Parathyroid adenoma (tissue), 2 donors: Measurements from ENCODE around the gene TMEM130.
"Not testable (repeated sequence)": the region's sequence is repeated elsewhere in the genome, so short reads cannot be mapped to it uniquely, and the experiment has no call there.

Experiments
- H2AFZ ChIP-seq: fragments of 300-600 bp; sonication (generic); one replicate; pipeline ENCODE4 v1.7.0; 2017; ENCODE audit warnings: antibody characterized with exemption, mild to moderate bottlenecking
- H3K27ac ChIP-seq: fragments of 300-600 bp; sonication (generic); one replicate; pipeline ENCODE4 v1.7.0; 2017
- H3K27me3 ChIP-seq: fragments of 300-600 bp; sonication (generic); one replicate; pipeline ENCODE4 v1.7.0; 2017; ENCODE audit warnings: low read length; ENCODE audit not compliant: control insufficient read depth, insufficient read depth
- H3K36me3 ChIP-seq: fragments of 300-600 bp; sonication (generic); one replicate; pipeline ENCODE4 v1.7.0; 2017; ENCODE audit warnings: low read length; ENCODE audit not compliant: control insufficient read depth, insufficient read depth
- H3K4me1 ChIP-seq: fragments of 300-600 bp; sonication (generic); one replicate; pipeline ENCODE4 v1.7.0; 2017; ENCODE audit warnings: control low read depth
- H3K4me2 ChIP-seq: fragments of 300-600 bp; sonication (generic); one replicate; pipeline ENCODE4 v1.7.0; 2017; ENCODE audit warnings: low read length
- H3K4me3 ChIP-seq: fragments of 300-600 bp; sonication (generic); one replicate; pipeline ENCODE4 v1.7.0; 2017; ENCODE audit warnings: low read depth, low read length
- H3K79me2 ChIP-seq: fragments of 300-600 bp; sonication (generic); one replicate; pipeline ENCODE4 v1.7.0; 2017; ENCODE audit warnings: control low read depth
- H3K9ac ChIP-seq: fragments of 300-600 bp; sonication (generic); one replicate; pipeline ENCODE4 v1.7.0; 2017; ENCODE audit warnings: mild to moderate bottlenecking
- H3K9me3 ChIP-seq: fragments of 300-600 bp; sonication (generic); one replicate; pipeline ENCODE4 v1.7.0; 2017; ENCODE audit warnings: low read length; ENCODE audit not compliant: control insufficient read depth
- CTCF ChIP-seq: fragments of 300-600 bp; sonication (generic); IDR thresholded peaks from one replicate; pipeline ENCODE4 v1.7.0; 2017; ENCODE audit warnings: antibody characterized with exemption, mild to moderate bottlenecking
- donor health status: primary hyperparathyroidism.

TMEM130 gene

GRCh38 chr7:98855610-98856422 lies 14.0 kb downstream of the TMEM130 start:
- Histone ChIP-seq H3K79me2 (no peaks in the 10 kb centered on the region), H3K27ac (no peak overlapping the region), H3K4me1 (no peaks in the 10 kb centered on the region), H3K9ac (no peak overlapping the region), H3K9me3 (no peaks in the 10 kb centered on the region), H3K36me3 (no peaks in the 10 kb centered on the region), H3K27me3 (no peaks in the 10 kb centered on the region), H3K4me2 (no peak overlapping the region), H2AFZ (no peak overlapping the region), H3K4me3 (no peak overlapping the region)
- no peak for TF ChIP-seq CTCF

DNA sequence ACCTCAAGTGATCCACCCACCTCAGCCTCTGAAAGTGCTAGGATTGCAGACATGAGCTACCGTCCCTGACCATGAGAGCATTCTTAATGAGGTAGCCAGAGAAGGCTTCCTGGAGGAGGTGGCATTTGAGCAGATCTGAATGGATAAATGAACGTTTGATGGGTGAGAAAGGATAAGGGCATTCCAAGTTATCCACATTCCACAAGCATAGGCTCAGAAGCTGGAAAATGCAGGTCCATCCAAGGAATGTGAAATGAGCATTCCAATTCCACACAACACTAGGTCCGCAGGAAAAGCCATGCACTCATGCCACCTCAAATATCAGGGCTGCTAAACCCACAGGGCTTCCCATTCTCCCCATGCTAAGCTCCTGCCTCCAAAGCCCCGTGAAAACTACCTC lies 17.0 kb downstream of the TMEM130 start:
- Histone ChIP-seq H3K4me1 (no peaks in the 10 kb centered on the region), H3K27me3 (no peaks in the 10 kb centered on the region), H3K27ac (no peak overlapping the region), H3K4me3 (no peak overlapping the region), H3K9ac (no peak overlapping the region), H3K9me3 (no peaks in the 10 kb centered on the region), H2AFZ (no peak overlapping the region), H3K4me2 (no peak overlapping the region), H3K36me3 (no peaks in the 10 kb centered on the region), H3K79me2 (no peaks in the 10 kb centered on the region)
- no peak for TF ChIP-seq CTCF

DNA sequence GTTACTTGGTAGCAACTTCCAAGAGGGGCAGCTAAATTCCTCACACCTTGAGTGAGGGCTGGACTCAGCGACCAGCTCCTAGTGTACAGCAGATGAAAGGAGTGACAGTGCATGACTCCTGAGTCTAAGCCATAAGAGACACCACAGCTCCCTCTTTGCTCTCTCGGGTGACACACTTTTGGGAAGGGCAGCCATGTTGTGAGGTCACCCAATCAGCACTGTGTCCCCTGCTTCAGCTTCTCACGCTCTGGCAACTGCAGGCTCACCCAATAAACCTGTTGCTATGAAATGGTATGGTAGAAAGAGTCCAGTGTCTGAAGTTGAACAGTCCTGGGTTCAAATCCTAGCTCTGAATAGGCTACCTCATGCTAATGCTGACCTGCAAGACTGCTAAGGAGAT lies 20.9 kb downstream of the TMEM130 start:
- Histone ChIP-seq H3K4me3 (no peak overlapping the region), H2AFZ (no peak overlapping the region), H3K27me3 (no peaks in the 10 kb centered on the region), H3K4me1 (no peaks in the 10 kb centered on the region), H3K4me2 (no peak overlapping the region), H3K27ac (no peak overlapping the region), H3K79me2 (no peaks in the 10 kb centered on the region), H3K36me3 (no peaks in the 10 kb centered on the region), H3K9me3 (no peaks in the 10 kb centered on the region), H3K9ac (no peak overlapping the region)
- TF ChIP-seq CTCF = no peak

GRCh38 chr7:98842552-98842951 lies 27.3 kb downstream of the TMEM130 start:
- H3K27ac ChIP-seq, H3K4me1 ChIP-seq, H3K9me3 ChIP-seq, H3K27me3 ChIP-seq, H3K4me3 ChIP-seq, H2AFZ ChIP-seq, H3K79me2 ChIP-seq, H3K4me2 ChIP-seq, H3K9ac ChIP-seq, H3K36me3 ChIP-seq: not testable (repeated sequence)

DNA sequence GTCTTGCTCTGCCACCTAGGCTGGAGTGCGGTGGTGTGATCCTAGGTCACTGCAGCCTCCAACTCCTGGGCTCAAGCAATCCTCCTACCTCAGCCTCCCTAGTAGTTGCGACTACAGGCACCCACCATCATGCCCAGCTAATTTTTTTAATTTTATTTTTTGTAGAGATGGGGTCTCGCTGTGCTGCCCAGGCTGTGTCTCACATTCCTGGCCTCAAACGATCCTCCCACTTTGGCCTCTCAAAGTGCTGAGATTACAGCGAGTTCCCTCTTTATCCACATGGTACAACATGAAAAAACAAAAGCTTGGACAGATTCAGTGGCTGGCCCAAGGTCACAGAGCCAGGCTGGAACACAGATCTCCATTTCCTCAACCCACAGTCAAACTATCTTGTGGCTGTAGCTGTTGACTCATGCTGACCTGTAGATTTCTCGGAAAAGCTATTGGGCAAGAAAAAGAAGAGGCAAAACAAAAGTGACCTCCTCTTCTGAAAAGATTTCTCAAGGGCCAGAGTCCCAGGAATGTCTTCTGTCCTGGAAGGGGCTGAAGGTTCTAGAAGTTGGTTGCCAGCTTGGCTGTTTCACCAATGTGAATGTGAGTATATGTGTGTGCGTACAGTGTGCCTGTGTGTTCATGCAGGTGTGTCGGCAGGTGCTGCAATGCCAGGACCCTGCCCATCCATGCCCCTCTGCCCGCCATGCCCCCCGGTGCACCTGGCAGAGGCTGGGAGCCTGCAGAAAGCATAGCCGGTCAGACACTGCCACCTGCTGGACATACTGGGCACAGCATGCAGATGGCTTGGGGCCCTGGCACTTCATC lies 28.4 kb downstream of the TMEM130 start:
- no peaks in the 10 kb centered on the region for H3K79me2 ChIP-seq
- H3K9ac ChIP-seq = no peak overlapping the region
- H3K27ac ChIP-seq = no peak overlapping the region
- peaks cover 10% of the 10 kb centered on the region for H3K4me1 ChIP-seq
- no peaks in the 10 kb centered on the region for H3K27me3 ChIP-seq
- H3K4me3 ChIP-seq = no peak overlapping the region
- peak; percentile 95 for TF ChIP-seq CTCF
- H3K4me2 ChIP-seq = no peak overlapping the region
- no peaks in the 10 kb centered on the region for H3K36me3 ChIP-seq
- no peaks in the 10 kb centered on the region for H3K9me3 ChIP-seq
- H2AFZ ChIP-seq = peak overlapping the region; percentile 60
